Activated T-cell treated with anti-CD3 and anti-CD28 coated beads, Interleukin-2, amount 50 U/mL, for 48 hours (primary cell): ENCODE data around the gene DHRS12.
A peak's percentile ranks its signal among the peaks of the same experiment; 100 is the strongest.

Experiments used
- DNase-seq, 2 experiments: peaks; one replicate each; pipeline ENCODE4 v3.0.0-alpha.2; 2020

Gene DHRS12

GRCh38 chr13:51826606-51827005, 22.6 kb upstream of the DHRS12 start:
- DNase-seq, result peak; percentile 38 to 47

GRCh38 chr13:51825681-51826254, 21.8 kb upstream of the DHRS12 start:
- no peak for DNase-seq

- no peak for DNase-seq
These were observed 21.2 kb upstream of the DHRS12 start for GRCh38 chr13:51825165-51825592.

GRCh38 chr13:51824712-51825111, 20.7 kb upstream of the DHRS12 start:
- peak in 1 of 2 experiments; percentile 38 for DNase-seq

- DNase-seq, result no peak
These were observed 19.9 kb upstream of the DHRS12 start for GRCh38 chr13:51823863-51824262.

GRCh38 chr13:51823359-51823758, 19.4 kb upstream of the DHRS12 start:
- DNase-seq, result no peak

GRCh38 chr13:51822106-51822815, 18.3 kb upstream of the DHRS12 start:
- peak in 1 of 2 experiments; percentile 50 for DNase-seq

- DNase-seq, result no peak
These were observed 17.6 kb upstream of the DHRS12 start for GRCh38 chr13:51821606-51822005.

GRCh38 chr13:51820016-51820597, 16.1 kb upstream of the DHRS12 start:
- DNase-seq, result no peak

- DNase-seq, result peak in 1 of 2 experiments; percentile 54
These were observed 15.6 kb upstream of the DHRS12 start for GRCh38 chr13:51819544-51819943.

- peak; percentile 72 to 76 for DNase-seq
These were observed 15.0 kb upstream of the DHRS12 start for GRCh38 chr13:51818781-51819511.

- no peak for DNase-seq
These were observed 14.3 kb upstream of the DHRS12 start for GRCh38 chr13:51818276-51818675.

- no peak for DNase-seq
These were observed 13.8 kb upstream of the DHRS12 start for GRCh38 chr13:51817717-51818116.

GRCh38 chr13:51816604-51817249, 12.8 kb upstream of the DHRS12 start:
- no peak for DNase-seq

- DNase-seq, result no peak
These were observed 11.9 kb upstream of the DHRS12 start for GRCh38 chr13:51815848-51816247.

- DNase-seq, result peak; percentile 86 to 87
These were observed 11.1 kb upstream of the DHRS12 start for GRCh38 chr13:51814825-51815650.

GRCh38 chr13:51814071-51814470, 10.1 kb upstream of the DHRS12 start:
- DNase-seq, result no peak

GRCh38 chr13:51811920-51812451, 8.0 kb upstream of the DHRS12 start:
- DNase-seq, result no peak

- no peak for DNase-seq
These were observed 7.1 kb upstream of the DHRS12 start for GRCh38 chr13:51811046-51811445.

GRCh38 chr13:51808811-51809210, 4.8 kb upstream of the DHRS12 start:
- DNase-seq, result no peak

- DNase-seq, result no peak
These were observed 3.1 kb upstream of the DHRS12 start for GRCh38 chr13:51807041-51807440.

GRCh38 chr13:51806566-51806965, 2.6 kb upstream of the DHRS12 start:
- DNase-seq, result no peak
